Measurements from ENCODE around the gene MYO7A. TPM values are rescaled to one million over a fixed set of nuclear protein-coding genes. Genes with fewer than 3 reads are reported as not detected.

MYO7A gene
- total and polyA plus RNA-seq, 2 of the 8 experiments (the other 6 are each of a cell fraction or from before 2014, with no cell fraction given), result 1.5 to 1.9 TPM

GRCh38 chr11:77153276-77154185 lies 25.5 kb downstream of the MYO7A start (continued):
- no peak for TF ChIP-seq JUND (IDR thresholded peaks at IDR 0.05; ENCODE audit: low read length)
